Measurements from ENCODE around the gene CDC14A.

DNA sequence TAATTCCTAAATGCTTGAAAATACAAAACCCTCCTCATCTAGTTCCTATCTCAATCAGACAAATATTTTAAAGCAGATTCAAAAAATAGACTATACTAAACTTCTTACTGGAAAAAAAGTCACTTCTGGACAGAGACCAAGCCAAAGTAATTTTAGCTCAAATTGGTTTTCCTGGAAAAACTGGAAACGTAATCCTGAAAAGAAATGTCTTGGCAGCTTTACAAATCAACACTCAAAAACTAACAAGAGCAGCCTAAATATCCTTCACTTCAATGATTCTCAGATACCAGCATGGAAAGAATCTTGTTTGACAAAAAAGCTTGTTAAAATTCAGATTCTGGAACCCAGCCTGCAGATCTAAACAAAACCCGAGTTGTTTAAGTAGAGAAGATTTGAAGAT, 176.6 kb downstream of the CDC14A start:
- no peak for TF ChIP-seq POLR2AphosphoS5 (IDR thresholded peaks at IDR 0.05; ENCODE audit: low read depth, low read length)
- TF ChIP-seq REST (IDR thresholded peaks at IDR 0.05; ENCODE audit: insufficient read depth in 1 of 2, low read depth in 2 of 2, low read length in 2 of 2): no peak
- TF ChIP-seq SIN3A (IDR thresholded peaks at IDR 0.05; ENCODE audit: borderline replicate concordance, insufficient read depth, low read length): no peak
- TF ChIP-seq TAF1 (IDR thresholded peaks at IDR 0.05; ENCODE audit: borderline replicate concordance, insufficient read depth, low read length): no peak
- TF ChIP-seq FOXP2 (optimal IDR thresholded peaks at IDR 0.05; ENCODE audit: borderline replicate concordance, extremely low read depth, extremely low read length, insufficient read depth): no peak

Measured in PFSK-1 (cell line).